Measurements from ENCODE around the gene RNASE12. TPM values are rescaled to one million over a fixed set of nuclear protein-coding genes. Genes with fewer than 3 reads are reported as not detected.
"Not testable (repeated sequence)": the region's sequence is repeated elsewhere in the genome, so short reads cannot be mapped to it uniquely, and the experiment has no call there.

Gene RNASE12
- total RNA-seq, 1 donor from 2014 or later, result not detected

DNA sequence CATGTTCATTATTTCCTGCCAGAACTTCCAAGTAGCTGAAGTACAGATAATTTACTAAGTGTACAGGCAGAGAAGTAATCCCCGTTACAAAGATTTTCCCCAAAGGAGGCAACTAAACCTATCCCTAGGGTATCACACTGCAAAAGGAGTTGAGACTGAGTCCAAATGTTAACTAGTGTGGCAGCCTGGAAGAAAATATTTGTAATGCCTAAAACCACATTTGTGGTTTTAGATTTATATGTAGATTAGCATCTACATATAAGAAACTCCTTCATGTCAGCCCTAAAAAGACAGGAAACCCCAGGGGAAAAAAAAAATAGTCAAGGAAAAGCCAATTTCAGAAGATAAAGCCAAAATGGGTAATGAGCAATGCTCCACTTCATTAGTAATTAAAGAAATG, 1.4 kb upstream of the RNASE12 start:
- intact Hi-C loops (cut with DNase I), result no loop called here
- no peak for DNase-seq (ENCODE audit: low spot score)

GRCh38 chr14:20587489-20588154, 3.6 kb downstream of the RNASE12 start, which contains the start of gene RNASE11:
Gene RNASE11 (minus strand): TSS chr14:20588001.
- DNase-seq (ENCODE audit: low spot score), result no peak
- intact Hi-C loops (cut with DNase I), result no loop called here

GRCh38 chr14:20583908-20584307, 7.3 kb downstream of the RNASE12 start:
- no peak for DNase-seq (ENCODE audit: low spot score)
- intact Hi-C loops (cut with DNase I), result no loop called here

DNA sequence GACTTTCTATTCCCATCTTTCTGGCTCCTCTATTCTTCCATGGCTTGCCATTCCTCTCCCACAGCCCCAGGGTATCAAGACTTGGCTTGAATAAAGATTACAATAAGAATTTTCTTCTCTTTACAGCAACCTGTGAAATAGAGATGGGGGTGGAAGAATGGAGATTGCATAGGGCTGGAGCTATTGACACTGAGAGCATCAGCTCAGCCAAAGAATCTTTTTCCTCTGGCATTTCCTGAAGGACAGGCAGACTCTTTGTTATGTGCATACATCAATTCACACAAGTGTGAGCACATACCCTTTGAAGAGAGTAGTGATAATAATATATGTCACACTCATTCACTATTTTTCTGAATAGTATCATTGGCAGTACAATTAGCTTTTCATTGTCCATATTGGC, 8.0 kb downstream of the RNASE12 start:
- no peak for DNase-seq (ENCODE audit: low spot score)
- intact Hi-C loops (cut with DNase I), result no loop called here

DNA sequence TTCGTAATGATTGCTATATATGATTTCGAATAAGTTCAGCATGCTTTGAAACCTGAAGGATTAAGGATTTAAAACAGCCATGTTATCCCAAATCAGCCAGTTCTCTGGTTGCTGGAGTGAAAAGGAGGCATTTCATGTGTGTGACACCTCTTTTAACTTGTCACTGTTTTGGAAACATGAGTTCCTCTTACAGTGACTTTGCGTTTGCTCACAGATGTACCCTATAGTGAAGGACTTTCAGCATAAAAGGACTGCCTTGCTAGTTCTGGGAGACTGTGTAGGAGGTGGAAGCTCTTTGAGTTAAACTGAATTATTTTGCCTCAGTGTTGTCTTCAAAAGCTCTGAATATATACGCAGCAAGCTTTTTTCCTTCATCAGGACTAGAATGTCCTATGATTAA, 10.9 kb downstream of the RNASE12 start:
- intact Hi-C loops (cut with DNase I), result no loop called here
- no peak for DNase-seq (ENCODE audit: low spot score)

DNA sequence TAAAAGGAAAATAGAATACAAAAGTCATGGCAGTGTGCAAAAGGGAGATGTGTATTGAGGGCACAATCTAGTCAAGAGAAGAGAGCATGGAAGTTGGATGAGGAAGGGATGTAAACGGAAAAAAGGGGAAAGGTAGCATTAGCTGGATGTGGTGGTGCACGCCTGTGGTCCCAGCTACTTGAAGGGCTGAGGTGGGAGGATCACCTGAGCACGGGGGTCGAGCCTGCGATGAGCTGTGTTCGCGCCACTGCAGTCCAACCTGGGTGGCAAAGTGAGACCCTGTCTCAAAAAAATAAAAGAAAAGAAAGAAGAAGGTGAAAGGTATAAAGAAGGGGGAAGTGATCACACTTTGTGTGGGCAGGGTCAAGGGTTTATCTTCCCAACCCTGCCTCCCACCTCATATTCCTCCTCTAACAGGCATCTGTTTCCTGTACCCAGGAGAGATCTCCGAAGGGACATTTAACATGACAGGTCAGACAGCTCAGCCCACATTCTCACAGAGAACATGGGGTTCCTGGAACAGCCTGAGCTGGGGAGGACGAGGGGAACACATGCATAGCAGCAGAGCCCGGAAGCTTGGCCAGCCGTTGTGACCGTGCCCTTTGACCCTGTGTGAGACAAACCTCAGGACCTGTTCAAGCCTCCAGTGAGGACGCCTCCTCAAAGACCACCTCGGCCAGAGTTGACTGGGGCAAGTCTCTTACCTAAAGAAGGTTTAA, 12.2 kb downstream of the RNASE12 start:
- intact Hi-C loops (cut with DNase I), result no loop called here

GRCh38 chr14:20578325-20578724, 12.9 kb downstream of the RNASE12 start:
- DNase-seq (ENCODE audit: low spot score), result no peak
- intact Hi-C loops (cut with DNase I), result no loop called here

More for the DNA sequence above, 12.2 kb downstream of the RNASE12 start:
- DNase-seq (ENCODE audit: low spot score), result no peak

DNA sequence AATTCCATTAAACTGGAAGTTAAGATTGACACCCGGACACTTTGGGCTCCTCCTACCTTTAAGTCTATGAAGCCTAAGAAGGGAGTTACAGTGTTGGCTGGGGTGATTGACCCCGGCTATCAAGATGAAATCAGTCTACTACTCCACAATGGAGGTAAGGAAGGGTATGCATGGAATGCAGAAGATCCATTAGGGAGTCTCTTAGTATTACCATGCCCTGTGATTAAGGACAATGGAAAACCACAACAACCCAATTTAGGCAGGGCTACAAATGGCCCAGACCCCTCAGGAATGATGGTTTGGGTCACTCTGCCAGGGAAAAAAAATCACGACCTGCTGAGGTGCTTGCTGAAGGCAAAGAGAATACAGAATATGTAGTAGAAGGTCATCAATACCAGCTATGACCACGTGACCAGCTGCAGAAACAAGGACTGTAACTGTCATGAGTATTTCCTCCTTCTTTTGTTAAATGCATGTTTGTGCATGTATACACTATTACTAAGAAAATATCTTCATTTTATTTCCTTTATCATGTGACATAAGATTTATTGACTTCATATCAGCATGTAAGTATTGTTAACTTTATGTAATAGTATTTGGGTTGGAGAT, 18.7 kb downstream of the RNASE12 start:
- intact Hi-C loops (cut with DNase I); DNase-seq (ENCODE audit: low spot score): not testable (repeated sequence)

- not testable (repeated sequence) for DNase-seq (ENCODE audit: low spot score)
Measured at GRCh38 chr14:20570720-20571119, 20.5 kb downstream of the RNASE12 start.

GRCh38 chr14:20569865-20570264, 21.3 kb downstream of the RNASE12 start:
- DNase-seq (ENCODE audit: low spot score); intact Hi-C loops (cut with DNase I): not testable (repeated sequence)

More at GRCh38 chr14:20570720-20571119, 20.5 kb downstream of the RNASE12 start:
- intact Hi-C loops (cut with DNase I), result not testable (repeated sequence)

- DNase-seq (ENCODE audit: low spot score), result no peak
- intact Hi-C loops (cut with DNase I), result no loop called here
Measured at GRCh38 chr14:20569066-20569465, 22.1 kb downstream of the RNASE12 start.

DNA sequence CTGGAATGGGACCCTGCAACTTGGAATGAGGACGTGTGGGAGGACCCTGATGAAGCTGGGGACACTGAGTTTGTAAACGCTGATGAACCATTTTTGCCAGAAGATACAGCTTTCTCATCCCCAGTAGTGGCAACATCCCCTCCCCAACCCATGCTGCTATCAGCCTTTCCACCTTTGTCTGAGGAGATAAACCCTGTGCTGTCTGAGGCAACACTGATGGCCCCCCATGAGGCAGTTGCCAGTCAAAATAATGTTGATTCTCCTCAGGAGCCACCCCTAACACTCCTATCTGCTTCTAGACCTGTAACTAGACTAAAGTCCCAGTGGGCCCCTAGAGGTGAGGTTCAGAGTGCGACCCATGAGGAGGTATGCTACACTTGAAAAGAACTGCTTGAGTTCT, 22.8 kb downstream of the RNASE12 start:
- intact Hi-C loops (cut with DNase I), result no loop called here
- no peak for DNase-seq (ENCODE audit: low spot score)

- DNase-seq (ENCODE audit: low spot score); intact Hi-C loops (cut with DNase I): not testable (repeated sequence)
Measured at GRCh38 chr14:20567199-20567598, 24.0 kb downstream of the RNASE12 start.

DNA sequence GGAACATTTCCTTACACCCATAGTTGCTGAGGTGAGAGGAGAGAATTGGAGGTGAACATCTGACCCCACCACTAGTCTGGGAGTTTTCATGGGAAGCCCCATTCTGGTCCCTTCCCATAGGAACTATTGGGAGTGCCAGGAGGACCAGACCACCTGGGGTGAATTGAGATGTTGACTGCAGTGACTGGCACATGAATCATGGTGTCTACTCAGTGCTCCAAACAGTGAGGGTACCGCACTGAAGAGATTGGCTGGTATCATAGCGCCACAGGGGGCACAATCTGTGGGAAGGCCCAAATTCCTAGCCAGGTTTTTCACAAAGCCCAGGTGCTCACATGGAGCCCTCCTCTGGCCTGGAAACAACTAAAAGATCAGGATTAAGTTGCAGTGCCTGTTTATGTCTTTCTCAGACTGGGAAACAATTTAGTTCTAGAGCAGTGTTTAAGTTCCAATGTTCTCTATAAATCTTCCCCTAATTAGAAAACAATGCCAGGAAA, 26.6 kb downstream of the RNASE12 start:
- intact Hi-C loops (cut with DNase I), result no loop called here
- no peak for DNase-seq (ENCODE audit: low spot score)

DNA sequence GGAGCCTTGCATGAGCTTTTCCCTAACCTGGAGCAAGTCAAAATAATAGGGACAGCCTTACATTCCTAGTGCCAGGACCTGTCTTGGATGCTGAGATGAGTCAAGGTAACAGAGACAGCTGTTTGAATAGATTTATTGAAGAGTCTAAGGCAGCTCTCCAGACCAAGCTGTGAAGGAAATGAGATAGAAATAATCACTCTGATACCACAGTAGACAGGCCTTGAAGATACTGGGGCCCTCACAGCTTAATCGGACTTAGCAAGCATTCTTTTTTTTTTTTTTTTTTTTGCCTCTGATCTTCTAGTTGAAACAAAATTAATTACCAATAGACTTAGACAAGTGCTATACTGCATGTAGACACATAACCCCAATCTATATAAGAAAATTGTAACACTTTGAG, 27.2 kb downstream of the RNASE12 start:
- intact Hi-C loops (cut with DNase I), result no loop called here
- no peak for DNase-seq (ENCODE audit: low spot score)

DNA sequence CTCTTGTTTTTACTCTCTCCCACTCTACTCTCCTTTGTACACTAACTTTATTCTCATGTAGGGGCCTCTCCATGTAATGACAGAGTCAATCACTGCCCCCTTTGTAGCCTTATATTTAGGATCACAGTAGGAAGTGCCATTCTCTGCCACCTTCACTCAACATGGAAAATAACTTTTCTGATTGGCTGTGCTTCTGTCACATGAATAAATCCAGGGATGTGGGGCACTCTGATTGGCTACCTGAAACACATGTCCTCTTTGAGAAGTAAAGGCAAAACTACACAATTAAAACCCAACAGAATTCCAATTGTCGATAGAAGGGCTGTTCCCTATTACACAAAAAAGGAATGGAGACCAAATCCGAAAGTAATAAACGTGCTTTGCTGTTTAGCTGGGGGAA, 30.2 kb downstream of the RNASE12 start, which contains the start of gene RNASE9:
Gene RNASE9 (minus strand): TSS at position 87 of the 400 bp plus-strand sequence.
- DNase-seq (ENCODE audit: low spot score), result no peak
- intact Hi-C loops (cut with DNase I), result no loop called here

- intact Hi-C loops (cut with DNase I), result no loop called here
- no peak for DNase-seq (ENCODE audit: low spot score)
Measured at GRCh38 chr14:20559461-20559904, 31.7 kb downstream of the RNASE12 start.

DNA sequence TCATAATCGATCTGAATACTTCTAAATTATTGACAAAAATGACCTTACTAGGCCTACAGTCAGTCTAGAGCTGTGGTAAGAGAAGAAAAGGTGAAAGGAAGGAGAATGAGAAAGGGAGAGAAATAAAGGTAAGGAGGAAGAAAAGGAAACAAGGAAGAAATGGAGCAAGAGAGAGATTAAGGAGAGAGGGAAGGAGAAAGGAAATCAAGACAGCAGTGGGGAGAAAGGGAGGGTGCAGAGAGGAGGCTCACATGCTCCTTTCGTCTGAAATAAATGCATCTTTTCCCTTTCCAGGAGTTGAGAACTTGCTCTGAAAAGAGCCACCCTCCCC, 34.0 kb downstream of the RNASE12 start:
- intact Hi-C loops (cut with DNase I), result no loop called here
- no peak for DNase-seq (ENCODE audit: low spot score)

GRCh38 chr14:20556500-20557211, 34.5 kb downstream of the RNASE12 start:
- DNase-seq (ENCODE audit: low spot score), result no peak
- intact Hi-C loops (cut with DNase I), result no loop called here

GRCh38 chr14:20555845-20556244, 35.3 kb downstream of the RNASE12 start:
- no peak for DNase-seq (ENCODE audit: low spot score)

More at GRCh38 chr14:20555845-20556244, 35.3 kb downstream of the RNASE12 start:
- intact Hi-C loops (cut with DNase I), result no loop called here

Measured in cardiac septum (tissue), 1 donor.